ENCODE measurements around the gene NOD1. TPM values are rescaled to one million over a fixed set of nuclear protein-coding genes. Genes with fewer than 3 reads are reported as not detected.
"Not testable (repeated sequence)": the region's sequence is repeated elsewhere in the genome, so short reads cannot be mapped to it uniquely, and the experiment has no call there.

The NOD1 gene, protein sequence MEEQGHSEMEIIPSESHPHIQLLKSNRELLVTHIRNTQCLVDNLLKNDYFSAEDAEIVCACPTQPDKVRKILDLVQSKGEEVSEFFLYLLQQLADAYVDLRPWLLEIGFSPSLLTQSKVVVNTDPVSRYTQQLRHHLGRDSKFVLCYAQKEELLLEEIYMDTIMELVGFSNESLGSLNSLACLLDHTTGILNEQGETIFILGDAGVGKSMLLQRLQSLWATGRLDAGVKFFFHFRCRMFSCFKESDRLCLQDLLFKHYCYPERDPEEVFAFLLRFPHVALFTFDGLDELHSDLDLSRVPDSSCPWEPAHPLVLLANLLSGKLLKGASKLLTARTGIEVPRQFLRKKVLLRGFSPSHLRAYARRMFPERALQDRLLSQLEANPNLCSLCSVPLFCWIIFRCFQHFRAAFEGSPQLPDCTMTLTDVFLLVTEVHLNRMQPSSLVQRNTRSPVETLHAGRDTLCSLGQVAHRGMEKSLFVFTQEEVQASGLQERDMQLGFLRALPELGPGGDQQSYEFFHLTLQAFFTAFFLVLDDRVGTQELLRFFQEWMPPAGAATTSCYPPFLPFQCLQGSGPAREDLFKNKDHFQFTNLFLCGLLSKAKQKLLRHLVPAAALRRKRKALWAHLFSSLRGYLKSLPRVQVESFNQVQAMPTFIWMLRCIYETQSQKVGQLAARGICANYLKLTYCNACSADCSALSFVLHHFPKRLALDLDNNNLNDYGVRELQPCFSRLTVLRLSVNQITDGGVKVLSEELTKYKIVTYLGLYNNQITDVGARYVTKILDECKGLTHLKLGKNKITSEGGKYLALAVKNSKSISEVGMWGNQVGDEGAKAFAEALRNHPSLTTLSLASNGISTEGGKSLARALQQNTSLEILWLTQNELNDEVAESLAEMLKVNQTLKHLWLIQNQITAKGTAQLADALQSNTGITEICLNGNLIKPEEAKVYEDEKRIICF
- 3.9 and 4.8 TPM in 2 replicates for total RNA-seq

- TF ChIP-seq, protein P1, sequence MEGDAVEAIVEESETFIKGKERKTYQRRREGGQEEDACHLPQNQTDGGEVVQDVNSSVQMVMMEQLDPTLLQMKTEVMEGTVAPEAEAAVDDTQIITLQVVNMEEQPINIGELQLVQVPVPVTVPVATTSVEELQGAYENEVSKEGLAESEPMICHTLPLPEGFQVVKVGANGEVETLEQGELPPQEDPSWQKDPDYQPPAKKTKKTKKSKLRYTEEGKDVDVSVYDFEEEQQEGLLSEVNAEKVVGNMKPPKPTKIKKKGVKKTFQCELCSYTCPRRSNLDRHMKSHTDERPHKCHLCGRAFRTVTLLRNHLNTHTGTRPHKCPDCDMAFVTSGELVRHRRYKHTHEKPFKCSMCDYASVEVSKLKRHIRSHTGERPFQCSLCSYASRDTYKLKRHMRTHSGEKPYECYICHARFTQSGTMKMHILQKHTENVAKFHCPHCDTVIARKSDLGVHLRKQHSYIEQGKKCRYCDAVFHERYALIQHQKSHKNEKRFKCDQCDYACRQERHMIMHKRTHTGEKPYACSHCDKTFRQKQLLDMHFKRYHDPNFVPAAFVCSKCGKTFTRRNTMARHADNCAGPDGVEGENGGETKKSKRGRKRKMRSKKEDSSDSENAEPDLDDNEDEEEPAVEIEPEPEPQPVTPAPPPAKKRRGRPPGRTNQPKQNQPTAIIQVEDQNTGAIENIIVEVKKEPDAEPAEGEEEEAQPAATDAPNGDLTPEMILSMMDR (IDR thresholded peaks at IDR 0.05; ENCODE audit: insufficient read depth, low read depth, low read length) = no peak
- peak; percentile 78 for DNase-seq (ENCODE audit: low read depth)
- peak within 1 kb of the TSS; percentile 80 for H3K4me3 ChIP-seq (ENCODE audit: low read depth, low read length)
These were observed at the start of gene NOD1 for GRCh38 chr7:30478349-30479201. Gene NOD1, minus strand, starts transcription at chr7:30478784. Its CDS starts 21,863 bp downstream, at chr7:30456921.

- not testable (repeated sequence) for DNase-seq (ENCODE audit: low read depth); H3K4me3 ChIP-seq (ENCODE audit: low read depth, low read length)
These were observed 48.7 kb upstream of the NOD1 start for GRCh38 chr7:30527297-30527696.

DNA sequence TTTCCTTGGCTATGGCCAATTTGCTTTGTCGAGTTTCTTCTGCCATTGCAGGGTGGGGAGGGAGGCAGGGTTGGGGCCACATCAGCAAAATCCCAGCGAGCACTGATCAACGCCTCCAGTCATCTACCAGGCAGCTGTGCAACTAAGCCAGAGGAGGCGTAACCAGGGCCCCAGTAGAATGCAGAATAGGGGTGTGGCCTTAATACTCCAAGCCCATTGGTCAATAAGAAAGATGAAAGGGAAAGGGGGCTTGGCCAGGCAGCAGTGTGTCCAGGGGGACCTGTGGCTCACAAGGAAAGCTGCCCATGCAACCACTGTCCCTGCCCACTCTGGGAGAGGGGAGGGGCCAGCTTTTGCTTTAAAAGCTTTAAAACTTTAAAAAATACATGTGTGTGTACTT is 47.6 kb upstream of the NOD1 start:
- TF ChIP-seq, protein P1 (IDR thresholded peaks at IDR 0.05; ENCODE audit: insufficient read depth, low read depth, low read length) = no peak
- H3K4me3 ChIP-seq (ENCODE audit: low read depth, low read length) = no peak overlapping the region
- no peak for DNase-seq (ENCODE audit: low read depth)

DNA sequence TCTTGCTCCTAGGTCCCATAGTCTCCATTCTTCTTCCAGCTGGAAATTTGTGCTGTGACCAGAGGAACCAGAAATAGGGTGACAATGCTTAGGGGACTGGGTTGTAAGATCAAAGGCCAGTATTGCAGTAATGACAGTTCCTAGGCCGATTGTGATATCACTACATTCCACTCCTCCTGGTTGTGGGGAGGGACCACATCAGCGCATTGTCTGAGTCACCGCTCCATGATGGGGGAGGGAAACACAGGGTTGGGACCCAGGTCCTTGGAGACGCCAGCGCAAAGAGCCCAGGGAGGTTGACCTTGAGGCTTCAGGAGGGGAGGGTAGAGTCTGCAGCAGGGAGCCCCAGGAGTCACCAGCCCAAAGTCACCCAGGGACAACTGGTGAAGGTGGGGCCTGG is 46.8 kb upstream of the NOD1 start:
- no peak for DNase-seq (ENCODE audit: low read depth)
- H3K4me3 ChIP-seq (ENCODE audit: low read depth, low read length) = no peak overlapping the region
- TF ChIP-seq, protein P1 (IDR thresholded peaks at IDR 0.05; ENCODE audit: insufficient read depth, low read depth, low read length) = no peak

DNA sequence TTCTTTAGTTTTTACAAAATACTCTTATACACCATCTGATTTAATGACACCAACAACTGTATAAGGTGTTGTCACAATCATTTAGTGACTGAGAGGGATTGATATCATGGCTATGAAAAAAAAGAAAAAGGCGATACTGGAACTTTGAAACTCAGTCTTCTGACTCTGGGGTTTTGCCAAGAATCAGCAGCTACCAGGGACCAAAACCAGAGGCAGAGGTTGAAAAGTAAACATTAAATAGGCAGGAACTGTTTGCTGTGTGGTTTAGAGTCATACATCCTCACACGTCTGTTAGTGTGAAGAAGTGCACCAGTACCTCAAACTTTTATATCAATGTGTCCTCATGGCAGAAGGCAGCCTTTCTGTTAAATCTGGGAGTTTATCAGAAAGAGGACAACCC is 46.0 kb upstream of the NOD1 start:
- no peak for DNase-seq (ENCODE audit: low read depth)
- TF ChIP-seq, protein P1 (IDR thresholded peaks at IDR 0.05; ENCODE audit: insufficient read depth, low read depth, low read length) = no peak
- no peak overlapping the region for H3K4me3 ChIP-seq (ENCODE audit: low read depth, low read length)

DNA sequence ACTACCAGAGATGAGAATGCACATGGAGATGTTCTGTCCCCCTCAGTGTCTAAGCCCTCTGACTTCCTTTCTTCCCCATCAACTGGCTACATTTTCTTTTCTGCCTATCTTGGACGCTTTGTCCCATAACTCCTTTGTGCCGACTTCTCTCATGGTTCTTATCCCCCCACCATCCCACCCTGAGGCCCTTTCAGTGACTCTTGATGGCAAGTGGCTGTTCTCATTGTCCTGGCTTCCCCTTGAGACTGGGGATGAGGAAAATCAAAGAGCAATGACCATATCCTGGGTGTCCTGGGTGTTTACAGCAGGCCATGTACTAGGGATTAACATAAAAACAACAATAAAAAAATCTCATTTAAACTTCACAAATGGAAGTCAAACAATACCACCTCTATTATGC is 44.9 kb upstream of the NOD1 start:
- DNase-seq (ENCODE audit: low read depth) = no peak
- H3K4me3 ChIP-seq (ENCODE audit: low read depth, low read length) = no peak overlapping the region
- TF ChIP-seq, protein P1 (IDR thresholded peaks at IDR 0.05; ENCODE audit: insufficient read depth, low read depth, low read length) = no peak
